ENCODE results near the gene MYCT1. TPM values are rescaled to one million over a fixed set of nuclear protein-coding genes. Genes with fewer than 3 reads are reported as not detected.

The MYCT1 gene
- total RNA-seq, 1 donor from 2014 or later, result 0.61 TPM

Other genes with a start within 250 kb of the MYCT1 start
- gene SYNE1, start 60.5 kb upstream of the MYCT1 start, total RNA-seq, result 64.0 and 66.5 TPM in 2 replicates
- gene VIP, start 52.9 kb downstream of the MYCT1 start, total RNA-seq, result 0.36 and 0.45 TPM in 2 replicates

Data from astrocyte (in vitro differentiated cells and primary cell).